Right renal cortex interstitium (tissue), 3 donors: Measurements from ENCODE around the gene TEDC1. TPM values are rescaled to one million over a fixed set of nuclear protein-coding genes. Genes with fewer than 3 reads are reported as not detected.

ENCODE experiments used
- DNase-seq, 3 donors: peaks; one replicate each; pipeline ENCODE4 v3.0.0-alpha.2; 2013; ENCODE audit warnings: low read depth in 3 of 3, low spot score in 2 of 3
- polyA plus RNA-seq, 3 donors: library from polyadenylated mRNA; unstranded; fragments of 120-200 nt; gene quantifications; one replicate each; pipeline ENCODE4 v1.2.1, GENCODE V29; 2013; ENCODE audit not compliant: insufficient read length in 3 of 3

TEDC1 gene
- polyA plus RNA-seq, 3 donors = 3.8 to 6.3 (median 4.7) TPM

- no peak for DNase-seq
Observed at GRCh38 chr14:105517096-105517495, 26.1 kb downstream of the TEDC1 start.

- no peak for DNase-seq
Observed at GRCh38 chr14:105519946-105520698, 29.1 kb downstream of the TEDC1 start.

- DNase-seq = no peak
Observed at GRCh38 chr14:105525326-105525725, 34.3 kb downstream of the TEDC1 start.

- no peak for DNase-seq
Observed at GRCh38 chr14:105525861-105526775, 35.1 kb downstream of the TEDC1 start, which contains the start of gene TMEM121. TMEM121 (plus strand) TSS chr14:105526583; CDS start chr14:105528835, 2,252 bp downstream.

GRCh38 chr14:105526776-105527380 lies 35.8 kb downstream of the TEDC1 start:
- no peak for DNase-seq

GRCh38 chr14:105527381-105527825 lies 36.4 kb downstream of the TEDC1 start:
- DNase-seq = no peak

- peak in 1 of 3 donors; percentile 69 for DNase-seq
Observed at GRCh38 chr14:105527826-105528585, 37.0 kb downstream of the TEDC1 start.

- DNase-seq = no peak
Observed at GRCh38 chr14:105528586-105529318, 37.7 kb downstream of the TEDC1 start.

- no peak for DNase-seq
Observed at GRCh38 chr14:105529319-105529568, 38.2 kb downstream of the TEDC1 start.

GRCh38 chr14:105529569-105530284 lies 38.7 kb downstream of the TEDC1 start:
- no peak for DNase-seq

- no peak for DNase-seq
Observed at GRCh38 chr14:105530285-105531087, 39.4 kb downstream of the TEDC1 start.

- no peak for DNase-seq
Observed at GRCh38 chr14:105531088-105531893, 40.2 kb downstream of the TEDC1 start.

- DNase-seq = no peak
Observed at GRCh38 chr14:105531894-105532623, 41.0 kb downstream of the TEDC1 start.

GRCh38 chr14:105532735-105533141 lies 41.7 kb downstream of the TEDC1 start:
- no peak for DNase-seq

GRCh38 chr14:105533391-105533790 lies 42.3 kb downstream of the TEDC1 start:
- no peak for DNase-seq

GRCh38 chr14:105533811-105534498 lies 42.9 kb downstream of the TEDC1 start:
- no peak for DNase-seq
